Measurements from ENCODE around the gene MCF2L2.
A peak's percentile ranks its signal among the peaks of the same experiment; 100 is the strongest.

The MCF2L2 gene

GRCh38 chr3:183307749-183308148, 120.7 kb downstream of the MCF2L2 start:
- Histone ChIP-seq H3K4me3 (ENCODE audit: control insufficient read depth in 1 of 7, extremely low read depth in 1 of 7, insufficient read depth in 4 of 7, low read depth in 2 of 7, low read length in 6 of 7) (peak overlapping the region in 2 of 7 experiments; percentile 10 to 62), H3K36me3 (ENCODE audit: control insufficient read depth in 4 of 4, insufficient read depth in 4 of 4, low read length in 3 of 4) (peaks cover 0 to 12% (median 1%) of the 10 kb centered on the region in 4 experiments), H3K27me3 (replicated peaks in 2 of 5; ENCODE audit: control insufficient read depth in 4 of 5, insufficient read depth in 5 of 5, low read length in 4 of 5) (no peaks in the 10 kb centered on the region), H3K9me3 (ENCODE audit: control extremely low read depth in 1 of 5, control insufficient read depth in 4 of 5, insufficient read depth in 2 of 5, low read depth in 1 of 5, low read length in 4 of 5) (no peaks in the 10 kb centered on the region), H3K4me1 (ENCODE audit: control extremely low read depth in 1 of 4, control insufficient read depth in 4 of 4, insufficient read depth in 4 of 4, low read length in 3 of 4) (peaks cover 10 to 28% (median 18%) of the 10 kb centered on the region in 4 experiments), H3K27ac (ENCODE audit: insufficient read depth in 1 of 2, low read depth in 1 of 2, low read length in 2 of 2, poor library complexity in 1 of 2, severe bottlenecking in 2 of 2) (no peak overlapping the region)
- ChIA-PET CTCF (interaction anchor here (0.5 to 4.2 kb wide), 8 partner anchors 11 to 988 kb away, joined by 3 to 16 read pairs (median 4); no protein-coding TSS in a partner anchor), POLR2A (no interaction called here)
- 100% methylated on average over 1 of the region's 2 CpGs for WGBS (ENCODE audit: insufficient coverage)
- DNase-seq = no peak

GRCh38 chr3:183306798-183307671, 121.4 kb downstream of the MCF2L2 start:
- peak; percentile 93 to 98 (median 97) for DNase-seq
- POLR2A ChIA-PET = interaction anchor here (1.0 kb wide), 1 partner anchor 21 kb away, joined by 4 read pairs; no protein-coding TSS in a partner anchor
- H3K36me3 ChIP-seq (ENCODE audit: control insufficient read depth in 4 of 4, insufficient read depth in 4 of 4, low read length in 3 of 4) = peaks cover 0 to 12% (median 1%) of the 10 kb centered on the region in 4 experiments

GRCh38 chr3:183303690-183304089, 124.7 kb downstream of the MCF2L2 start:
- ChIA-PET POLR2A (no interaction called here), CTCF (interaction anchor here (0.6 to 1.2 kb wide), 3 partner anchors 22 to 182 kb away, joined by 3 read pairs; no protein-coding TSS in a partner anchor)
- H3K27me3 ChIP-seq (replicated peaks in 2 of 5; ENCODE audit: control insufficient read depth in 4 of 5, insufficient read depth in 5 of 5, low read length in 4 of 5) = no peaks in the 10 kb centered on the region
- no peaks in the 10 kb centered on the region for H3K9me3 ChIP-seq (ENCODE audit: control extremely low read depth in 1 of 5, control insufficient read depth in 4 of 5, insufficient read depth in 2 of 5, low read depth in 1 of 5, low read length in 4 of 5)
- no peak overlapping the region for H3K4me3 ChIP-seq (ENCODE audit: control insufficient read depth in 1 of 7, extremely low read depth in 1 of 7, insufficient read depth in 4 of 7, low read depth in 2 of 7, low read length in 6 of 7)
- no peaks in the 10 kb centered on the region for H3K36me3 ChIP-seq (ENCODE audit: control insufficient read depth in 4 of 4, insufficient read depth in 4 of 4, low read length in 3 of 4)
- peaks cover 9 to 48% (median 25%) of the 10 kb centered on the region in 4 experiments for H3K4me1 ChIP-seq (ENCODE audit: control extremely low read depth in 1 of 4, control insufficient read depth in 4 of 4, insufficient read depth in 4 of 4, low read length in 3 of 4)
- H3K27ac ChIP-seq (ENCODE audit: insufficient read depth in 1 of 2, low read depth in 1 of 2, low read length in 2 of 2, poor library complexity in 1 of 2, severe bottlenecking in 2 of 2) = no peak overlapping the region
- 94% methylated on average over 2 of the region's 2 CpGs for WGBS (ENCODE audit: insufficient coverage)
- DNase-seq = no peak

More at GRCh38 chr3:183306798-183307671, 121.4 kb downstream of the MCF2L2 start:
- H3K27me3 ChIP-seq (replicated peaks in 2 of 5; ENCODE audit: control insufficient read depth in 4 of 5, insufficient read depth in 5 of 5, low read length in 4 of 5) = no peaks in the 10 kb centered on the region
- peak overlapping the region in 4 of 7 experiments; percentile 10 to 71 (median 48) for H3K4me3 ChIP-seq (ENCODE audit: control insufficient read depth in 1 of 7, extremely low read depth in 1 of 7, insufficient read depth in 4 of 7, low read depth in 2 of 7, low read length in 6 of 7)
- H3K27ac ChIP-seq (ENCODE audit: insufficient read depth in 1 of 2, low read depth in 1 of 2, low read length in 2 of 2, poor library complexity in 1 of 2, severe bottlenecking in 2 of 2) = peak overlapping the region; percentile 55 to 69
- CTCF ChIA-PET = interaction anchor here (0.5 to 4.2 kb wide), 7 partner anchors 10 to 989 kb away, joined by 3 to 16 read pairs (median 4); no protein-coding TSS in a partner anchor
- peaks cover 10 to 34% (median 20%) of the 10 kb centered on the region in 4 experiments for H3K4me1 ChIP-seq (ENCODE audit: control extremely low read depth in 1 of 4, control insufficient read depth in 4 of 4, insufficient read depth in 4 of 4, low read length in 3 of 4)
- WGBS (ENCODE audit: insufficient coverage) = 6% methylated on average over 8 of the region's 9 CpGs
- no peaks in the 10 kb centered on the region for H3K9me3 ChIP-seq (ENCODE audit: control extremely low read depth in 1 of 5, control insufficient read depth in 4 of 5, insufficient read depth in 2 of 5, low read depth in 1 of 5, low read length in 4 of 5)

- Histone ChIP-seq H3K36me3 (ENCODE audit: control insufficient read depth in 4 of 4, insufficient read depth in 4 of 4, low read length in 3 of 4) (no peaks in the 10 kb centered on the region), H3K27me3 (replicated peaks in 2 of 5; ENCODE audit: control insufficient read depth in 4 of 5, insufficient read depth in 5 of 5, low read length in 4 of 5) (no peaks in the 10 kb centered on the region), H3K4me3 (ENCODE audit: control insufficient read depth in 1 of 7, extremely low read depth in 1 of 7, insufficient read depth in 4 of 7, low read depth in 2 of 7, low read length in 6 of 7) (no peak overlapping the region), H3K4me1 (ENCODE audit: control extremely low read depth in 1 of 4, control insufficient read depth in 4 of 4, insufficient read depth in 4 of 4, low read length in 3 of 4) (peaks cover 6 to 42% (median 20%) of the 10 kb centered on the region in 4 experiments), H3K9me3 (ENCODE audit: control extremely low read depth in 1 of 5, control insufficient read depth in 4 of 5, insufficient read depth in 2 of 5, low read depth in 1 of 5, low read length in 4 of 5) (no peaks in the 10 kb centered on the region), H3K27ac (ENCODE audit: insufficient read depth in 1 of 2, low read depth in 1 of 2, low read length in 2 of 2, poor library complexity in 1 of 2, severe bottlenecking in 2 of 2) (no peak overlapping the region)
- no peak for DNase-seq
- POLR2A ChIA-PET = interaction anchor here (0.5 to 1.1 kb wide), 2 partner anchors 27 to 37 kb away, joined by 3 read pairs; no protein-coding TSS in a partner anchor
- WGBS (ENCODE audit: insufficient coverage) = 50% methylated on average over 7 of the region's 8 CpGs
- CTCF ChIA-PET = interaction anchor here (1.4 kb wide), 1 partner anchor 10 kb away, joined by 5 read pairs; no protein-coding TSS in a partner anchor
Measured at GRCh38 chr3:183301937-183302580, 126.4 kb downstream of the MCF2L2 start.

GRCh38 chr3:183300996-183301562, 127.3 kb downstream of the MCF2L2 start:
- DNase-seq = no peak
- H3K27ac ChIP-seq (ENCODE audit: insufficient read depth in 1 of 2, low read depth in 1 of 2, low read length in 2 of 2, poor library complexity in 1 of 2, severe bottlenecking in 2 of 2) = no peak overlapping the region
- peaks cover 6 to 35% (median 13%) of the 10 kb centered on the region in 4 experiments for H3K4me1 ChIP-seq (ENCODE audit: control extremely low read depth in 1 of 4, control insufficient read depth in 4 of 4, insufficient read depth in 4 of 4, low read length in 3 of 4)
- peaks cover 0 to 4% (median 3%) of the 10 kb centered on the region in 4 experiments for H3K36me3 ChIP-seq (ENCODE audit: control insufficient read depth in 4 of 4, insufficient read depth in 4 of 4, low read length in 3 of 4)
- peaks cover 0 to 5% (median 0%) of the 10 kb centered on the region in 5 experiments for H3K9me3 ChIP-seq (ENCODE audit: control extremely low read depth in 1 of 5, control insufficient read depth in 4 of 5, insufficient read depth in 2 of 5, low read depth in 1 of 5, low read length in 4 of 5)
- H3K4me3 ChIP-seq (ENCODE audit: control insufficient read depth in 1 of 7, extremely low read depth in 1 of 7, insufficient read depth in 4 of 7, low read depth in 2 of 7, low read length in 6 of 7) = no peak overlapping the region
- CTCF ChIA-PET = interaction anchor here (1.4 to 1.5 kb wide), 2 partner anchors 9 to 59 kb away, joined by 3 to 5 read pairs; no protein-coding TSS in a partner anchor
- H3K27me3 ChIP-seq (replicated peaks in 2 of 5; ENCODE audit: control insufficient read depth in 4 of 5, insufficient read depth in 5 of 5, low read length in 4 of 5) = no peaks in the 10 kb centered on the region
- 100% methylated on average over 1 of the region's 6 CpGs for WGBS (ENCODE audit: insufficient coverage)
- POLR2A ChIA-PET = no interaction called here

GRCh38 chr3:183299976-183300375, 128.4 kb downstream of the MCF2L2 start:
- H3K36me3 ChIP-seq (ENCODE audit: control insufficient read depth in 4 of 4, insufficient read depth in 4 of 4, low read length in 3 of 4) = peaks cover 2 to 6% (median 5%) of the 10 kb centered on the region in 4 experiments
- H3K9me3 ChIP-seq (ENCODE audit: control extremely low read depth in 1 of 5, control insufficient read depth in 4 of 5, insufficient read depth in 2 of 5, low read depth in 1 of 5, low read length in 4 of 5) = peaks cover 0 to 6% (median 0%) of the 10 kb centered on the region in 5 experiments
- no peak for DNase-seq
- H3K4me3 ChIP-seq (ENCODE audit: control insufficient read depth in 1 of 7, extremely low read depth in 1 of 7, insufficient read depth in 4 of 7, low read depth in 2 of 7, low read length in 6 of 7) = no peak overlapping the region
- H3K27ac ChIP-seq (ENCODE audit: insufficient read depth in 1 of 2, low read depth in 1 of 2, low read length in 2 of 2, poor library complexity in 1 of 2, severe bottlenecking in 2 of 2) = no peak overlapping the region
- ChIA-PET CTCF (interaction anchor here (0.5 to 2.3 kb wide), 5 partner anchors 12 to 115 kb away, joined by 3 to 10 read pairs (median 3); no protein-coding TSS in a partner anchor), POLR2A (interaction anchor here (0.6 kb wide), 1 partner anchor 17 kb away, joined by 3 read pairs; no protein-coding TSS in a partner anchor)
- WGBS (ENCODE audit: insufficient coverage) = 100% methylated on average over 3 of the region's 4 CpGs
- H3K27me3 ChIP-seq (replicated peaks in 2 of 5; ENCODE audit: control insufficient read depth in 4 of 5, insufficient read depth in 5 of 5, low read length in 4 of 5) = no peaks in the 10 kb centered on the region
- peaks cover 6 to 30% (median 12%) of the 10 kb centered on the region in 4 experiments for H3K4me1 ChIP-seq (ENCODE audit: control extremely low read depth in 1 of 4, control insufficient read depth in 4 of 4, insufficient read depth in 4 of 4, low read length in 3 of 4)
